ENCODE results near the gene NOSIP.

NOSIP gene

GRCh38 chr19:49543032-49543431, 37.3 kb downstream of the NOSIP start:
- DNase-seq (ENCODE audit: low spot score): no peak
- TF ChIP-seq CTCF (IDR thresholded peaks at IDR 0.05): no peak
- Histone ChIP-seq H3K4me3 (no peak overlapping the region), H3K27ac (no peak overlapping the region)

- Histone ChIP-seq H3K27ac (no peak overlapping the region), H3K4me3 (no peak overlapping the region)
- TF ChIP-seq CTCF (IDR thresholded peaks at IDR 0.05): no peak
- no peak for DNase-seq (ENCODE audit: low spot score)
Observed at GRCh38 chr19:49542446-49542845, 37.9 kb downstream of the NOSIP start.

GRCh38 chr19:49541914-49542313, 38.4 kb downstream of the NOSIP start:
- no peak overlapping the region for H3K4me3 ChIP-seq
- no peak overlapping the region for H3K27ac ChIP-seq
- no peak for DNase-seq (ENCODE audit: low spot score)
- TF ChIP-seq CTCF (IDR thresholded peaks at IDR 0.05): no peak

- Histone ChIP-seq H3K4me3 (no peak overlapping the region), H3K27ac (no peak overlapping the region)
- no peak for TF ChIP-seq CTCF (IDR thresholded peaks at IDR 0.05)
- no peak for DNase-seq (ENCODE audit: low spot score)
Observed at GRCh38 chr19:49539192-49539952, 41.0 kb downstream of the NOSIP start.

- DNase-seq (ENCODE audit: low spot score): no peak
- Histone ChIP-seq H3K4me3 (no peak overlapping the region), H3K27ac (no peak overlapping the region)
- no peak for TF ChIP-seq CTCF (IDR thresholded peaks at IDR 0.05)
Observed at GRCh38 chr19:49538643-49539042, 41.7 kb downstream of the NOSIP start.

- TF ChIP-seq CTCF (IDR thresholded peaks at IDR 0.05): no peak
- Histone ChIP-seq H3K4me3 (no peak overlapping the region), H3K27ac (no peak overlapping the region)
- DNase-seq (ENCODE audit: low spot score): no peak
Observed at GRCh38 chr19:49536921-49537462, 43.4 kb downstream of the NOSIP start.
